ENCODE results near the gene PELO. TPM values are rescaled to one million over a fixed set of nuclear protein-coding genes. Genes with fewer than 3 reads are reported as not detected.

PELO gene
- total RNA-seq = 16.0 and 38.1 TPM in 2 replicates

GRCh38 chr5:52787600-52788504 is at the start of gene PELO, which contains the start of gene ITGA1:
PELO (plus strand) TSS chr5:52787916; CDS start chr5:52800395, 12,479 bp downstream.
ITGA1 (plus strand) TSS chr5:52787916; CDS start chr5:52788354, 438 bp downstream.

Other genes with a start within 250 kb of the PELO start
- 41.2 and 53.8 TPM in 2 replicates for gene ITGA1, start within 50 bp of the PELO start, total RNA-seq
- gene ITGA2, start 201.4 kb downstream of the PELO start, total RNA-seq = 14.7 and 60.5 TPM in 2 replicates

Measured in epithelial cell of alveolus of lung (primary cell).